HEK293 (cell line): Measurements from ENCODE around the gene SEMA4B.

ENCODE experiments used
- CTCF ChIA-PET: fragments of 350-600 bp; formaldehyde crosslinking; extraction: SDS; loops from one replicate; lab custom pipeline; 2021; ENCODE audit warnings: antibody characterized with exemption; lab: Yijun Ruan, JAX
- POLR2A ChIA-PET: fragments of 300-600 bp; formaldehyde crosslinking; extraction: SDS; loops from one replicate; lab custom pipeline; 2020; ENCODE audit warnings: antibody characterized with exemption, inconsistent platforms; lab: Yijun Ruan, JAX
- H3K27ac ChIP-seq: fragments of 200-500 bp; sonication (Bioruptor generic); 2 replicates; pipeline ENCODE4 v1.5.1; 2014; ENCODE audit warnings: low read depth, low read length, control low read depth, inconsistent platforms; ENCODE audit errors: extremely low read depth
- H3K36me3 ChIP-seq, 2 experiments: fragments of 200-500 bp in 1 of 2; sonication (Bioruptor generic) in 1 of 2; 1 replicate in 1 of 2; 2 replicates in 1 of 2; pipeline ENCODE4 v1.5.1; 2014 to 2017; ENCODE audit warnings: inconsistent platforms in 2 of 2, low read length in 2 of 2; ENCODE audit not compliant: control insufficient read depth in 2 of 2, insufficient read depth in 1 of 2
- H3K4me1 ChIP-seq: fragments of 200-500 bp; sonication (Bioruptor generic); 2 replicates; pipeline ENCODE4 v1.5.1; 2014; ENCODE audit warnings: mild to moderate bottlenecking, low read length, inconsistent platforms; ENCODE audit not compliant: control insufficient read depth, insufficient read depth
- H3K4me3 ChIP-seq: 2 replicates; pipeline ENCODE4 v1.5.1; 2011; ENCODE audit warnings: low read depth, mild to moderate bottlenecking, control low read depth, low read length, moderate library complexity
- H3K9me3 ChIP-seq: fragments of 200-500 bp; sonication (Bioruptor generic); 2 replicates; pipeline ENCODE4 v1.5.1; 2014; ENCODE audit warnings: low read depth, low read length, inconsistent platforms; ENCODE audit not compliant: control insufficient read depth, insufficient read depth
- GLIS2 ChIP-seq: fragments of 450-650 bp; formaldehyde crosslinking; IDR thresholded peaks from 2 replicates; pipeline ENCODE4 v1.5.1; 2016; ENCODE audit warnings: missing biosample characterization, missing genetic modification characterization
- HOXA7 ChIP-seq: sonication (generic); formaldehyde crosslinking; IDR thresholded peaks from 2 replicates; pipeline ENCODE4 v1.8.1; 2022; ENCODE audit warnings: missing genetic modification reagents, borderline replicate concordance
- PBX3 ChIP-seq: sonication (generic); formaldehyde crosslinking; IDR thresholded peaks from 2 replicates; pipeline ENCODE4 v1.8.1; 2022; ENCODE audit warnings: mild to moderate bottlenecking, moderate library complexity, missing genetic modification reagents
- PRDM4 ChIP-seq: fragments of 450-650 bp; formaldehyde crosslinking; IDR thresholded peaks from 2 replicates; pipeline ENCODE4 v1.5.1; 2017; ENCODE audit warnings: missing biosample characterization, missing genetic modification characterization
- SCRT2 ChIP-seq: fragments of 450-650 bp; formaldehyde crosslinking; IDR thresholded peaks from 2 replicates; pipeline ENCODE4 v1.5.1; 2016; ENCODE audit warnings: missing biosample characterization, missing genetic modification characterization
- WT1 ChIP-seq: fragments of 450-650 bp; formaldehyde crosslinking; IDR thresholded peaks from 2 replicates; pipeline ENCODE4 v1.5.1; 2016; ENCODE audit warnings: missing biosample characterization, missing genetic modification characterization
- ZBTB48 ChIP-seq: fragments of 450-650 bp; formaldehyde crosslinking; IDR thresholded peaks from 2 replicates; pipeline ENCODE4 v1.5.1; 2016; ENCODE audit warnings: missing biosample characterization, missing genetic modification characterization
- ZFP3 ChIP-seq: fragments of 450-650 bp; formaldehyde crosslinking; IDR thresholded peaks from 2 replicates; pipeline ENCODE4 v1.5.1; 2016; ENCODE audit warnings: low read depth, missing biosample characterization, missing genetic modification characterization
- ZNF133 ChIP-seq: fragments of 450-650 bp; formaldehyde crosslinking; IDR thresholded peaks from 2 replicates; pipeline ENCODE4 v1.5.1; 2016; ENCODE audit warnings: missing biosample characterization, missing genetic modification characterization
- ZNF16 ChIP-seq: fragments of 450-650 bp; formaldehyde crosslinking; IDR thresholded peaks from 2 replicates; pipeline ENCODE4 v1.5.1; 2016; ENCODE audit warnings: low read depth, missing biosample characterization, missing genetic modification characterization
- ZNF274 ChIP-seq, 2 experiments: fragments of 200-500 bp in 1 of 2; fragments of 450-650 bp in 1 of 2; sonication (Bioruptor generic) in 1 of 2; formaldehyde crosslinking in 1 of 2; IDR thresholded peaks; 2 replicates each; pipeline versions ENCODE4 v1.5.1 to v1.6.1; 2014 to 2016; ENCODE audit warnings: borderline replicate concordance in 1 of 2, inconsistent platforms in 1 of 2, low read length in 1 of 2, missing biosample characterization in 1 of 2, missing genetic modification characterization in 1 of 2
- ZNF324 ChIP-seq: fragments of 450-650 bp; formaldehyde crosslinking; IDR thresholded peaks from 2 replicates; pipeline ENCODE4 v1.5.1; 2016; ENCODE audit warnings: missing biosample characterization, missing genetic modification characterization
- ZNF354C ChIP-seq: fragments of 450-650 bp; formaldehyde crosslinking; IDR thresholded peaks from 2 replicates; pipeline ENCODE4 v1.5.1; 2016; ENCODE audit warnings: missing biosample characterization, missing genetic modification characterization, low read depth, borderline replicate concordance
- ZNF416 ChIP-seq: fragments of 450-650 bp; formaldehyde crosslinking; IDR thresholded peaks from 2 replicates; pipeline ENCODE4 v1.5.1; 2016; ENCODE audit warnings: missing biosample characterization, missing genetic modification characterization
- ZNF518A ChIP-seq: fragments of 450-650 bp; formaldehyde crosslinking; conservative IDR thresholded peaks from 2 replicates; pipeline ENCODE4 v1.5.1; 2016; ENCODE audit warnings: low read depth, missing biosample characterization, missing genetic modification characterization
- ZNF629 ChIP-seq: fragments of 450-650 bp; formaldehyde crosslinking; IDR thresholded peaks from 2 replicates; pipeline ENCODE4 v1.5.1; 2017; ENCODE audit warnings: missing biosample characterization, missing genetic modification characterization
- ZNF792 ChIP-seq: fragments of 450-650 bp; formaldehyde crosslinking; IDR thresholded peaks from 2 replicates; pipeline ENCODE4 v1.5.1; 2016; ENCODE audit warnings: missing biosample characterization, missing genetic modification characterization
- ZNF837 ChIP-seq: fragments of 450-650 bp; formaldehyde crosslinking; IDR thresholded peaks from 2 replicates; pipeline ENCODE4 v1.5.1; 2016; ENCODE audit warnings: missing biosample characterization, missing genetic modification characterization
- TF ChIP-seq, protein P1 (sequence below): fragments of 450-650 bp; formaldehyde crosslinking; optimal IDR thresholded peaks from 2 replicates; pipeline ENCODE3; 2016; ENCODE audit warnings: missing biosample characterization, mild to moderate bottlenecking, missing genetic modification characterization

SEMA4B gene

DNA sequence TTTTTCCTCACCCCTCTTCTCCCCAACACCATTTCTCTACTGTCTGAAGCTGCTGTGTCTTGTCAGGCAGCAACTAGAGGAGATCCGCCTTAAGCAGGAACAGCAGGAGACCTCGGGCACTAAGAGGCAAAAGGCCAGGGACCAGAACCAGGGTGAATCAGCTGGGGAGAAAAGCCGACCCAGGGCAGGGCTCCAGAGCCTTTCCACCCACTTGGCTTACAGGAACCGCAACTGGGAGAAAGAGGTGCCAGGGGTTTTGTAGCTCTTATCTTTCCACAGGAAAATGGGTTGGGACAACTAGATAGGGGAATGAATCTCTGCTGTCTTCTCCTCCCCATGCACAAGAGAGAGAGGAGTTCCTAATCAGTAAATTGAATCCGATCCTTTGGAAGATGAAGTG lies 61.3 kb downstream of the SEMA4B start (continued):
- no peak for TF ChIP-seq ZNF518A
- TF ChIP-seq SCRT2 (tag by site-specific recombination): no peak
- TF ChIP-seq WT1 (tag by site-specific recombination): no peak
- no peak for TF ChIP-seq ZNF837 (tag by site-specific recombination)
- TF ChIP-seq GLIS2: no peak
- TF ChIP-seq ZFP3 (tag by site-specific recombination): no peak

- H3K9me3 ChIP-seq: no peaks in the 10 kb centered on the region
- TF ChIP-seq ZNF354C (tag by site-specific recombination) (no peak), ZNF274 (IDR thresholded peaks at IDR 0.05; ENCODE audit: low read length) (no peak), ZNF274 (tag by site-specific recombination; IDR thresholded peaks at IDR 0.05; ENCODE audit: borderline replicate concordance) (no peak), ZNF792 (tag by site-specific recombination) (no peak), ZNF416 (no peak), ZBTB48 (no peak), ZNF324 (tag by site-specific recombination) (no peak), ZNF16 (tag by site-specific recombination) (no peak), PRDM4 (tag by site-specific recombination) (no peak), HOXA7 (CRISPR knock-in tag) (no peak), ZNF133 (tag by site-specific recombination) (no peak), PBX3 (no peak), ZNF629 (no peak)
- TF ChIP-seq, protein P1, sequence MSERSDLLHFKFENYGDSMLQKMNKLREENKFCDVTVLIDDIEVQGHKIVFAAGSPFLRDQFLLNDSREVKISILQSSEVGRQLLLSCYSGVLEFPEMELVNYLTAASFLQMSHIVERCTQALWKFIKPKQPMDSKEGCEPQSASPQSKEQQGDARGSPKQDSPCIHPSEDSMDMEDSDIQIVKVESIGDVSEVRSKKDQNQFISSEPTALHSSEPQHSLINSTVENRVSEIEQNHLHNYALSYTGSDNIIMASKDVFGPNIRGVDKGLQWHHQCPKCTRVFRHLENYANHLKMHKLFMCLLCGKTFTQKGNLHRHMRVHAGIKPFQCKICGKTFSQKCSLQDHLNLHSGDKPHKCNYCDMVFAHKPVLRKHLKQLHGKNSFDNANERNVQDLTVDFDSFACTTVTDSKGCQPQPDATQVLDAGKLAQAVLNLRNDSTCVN: no peak
- H3K36me3 ChIP-seq: peaks cover 21 to 22% of the 10 kb centered on the region in 2 experiments
- ChIA-PET POLR2A (no interaction called here), CTCF (no interaction called here)
- peak overlapping the region; percentile 89; the same call in 1 of the 2 replicates for H3K27ac ChIP-seq
- H3K4me1 ChIP-seq: peaks cover 10% of the 10 kb centered on the region; the same call in 1 of the 2 replicates
- peak overlapping the region; percentile 73 for H3K4me3 ChIP-seq
Measured at GRCh38 chr15:90264671-90265070, 63.5 kb downstream of the SEMA4B start.
